ENCODE measurements around the gene PRR18.
A peak's percentile ranks its signal among the peaks of the same experiment; 100 is the strongest.

PRR18 gene

GRCh38 chr6:166274163-166274562, 34.0 kb downstream of the PRR18 start:
- no peak for DNase-seq

- DNase-seq: no peak
These were observed 36.8 kb downstream of the PRR18 start for GRCh38 chr6:166271376-166271765.

GRCh38 chr6:166270706-166271375, 37.4 kb downstream of the PRR18 start:
- no peak for DNase-seq

GRCh38 chr6:166269301-166270039, 38.7 kb downstream of the PRR18 start:
- no peak for DNase-seq

- no peak for DNase-seq
These were observed 39.8 kb downstream of the PRR18 start for GRCh38 chr6:166268431-166268830.

- no peak for DNase-seq
These were observed 40.7 kb downstream of the PRR18 start for GRCh38 chr6:166267526-166267925.

GRCh38 chr6:166266336-166266735, 41.9 kb downstream of the PRR18 start:
- no peak for DNase-seq

- DNase-seq: no peak
These were observed 45.3 kb downstream of the PRR18 start for GRCh38 chr6:166262743-166263515.

- peak; percentile 9 for DNase-seq
These were observed 48.8 kb downstream of the PRR18 start for GRCh38 chr6:166259296-166259977.

- DNase-seq: peak; percentile 53
These were observed 49.3 kb downstream of the PRR18 start for GRCh38 chr6:166258854-166259276.

GRCh38 chr6:166257911-166258318, 50.3 kb downstream of the PRR18 start:
- peak; percentile 49 for DNase-seq

All from activated naive CD4-positive, alpha-beta T cell treated with Interleukin-2 at 50 U/mL for 16 hours (primary cell).